ENCODE results near the gene C5orf63.
"Not testable (repeated sequence)": the region's sequence is repeated elsewhere in the genome, so short reads cannot be mapped to it uniquely, and the experiment has no call there.

C5orf63 gene

GRCh38 chr5:127030259-127031146 lies 42.8 kb downstream of the C5orf63 start, which contains the start of gene MARCHF3:
Gene MARCHF3 (minus strand): TSS chr5:127030558. CDS start chr5:126918171, 112,387 bp downstream.
- DNase-seq = peak; percentile 91

DNA sequence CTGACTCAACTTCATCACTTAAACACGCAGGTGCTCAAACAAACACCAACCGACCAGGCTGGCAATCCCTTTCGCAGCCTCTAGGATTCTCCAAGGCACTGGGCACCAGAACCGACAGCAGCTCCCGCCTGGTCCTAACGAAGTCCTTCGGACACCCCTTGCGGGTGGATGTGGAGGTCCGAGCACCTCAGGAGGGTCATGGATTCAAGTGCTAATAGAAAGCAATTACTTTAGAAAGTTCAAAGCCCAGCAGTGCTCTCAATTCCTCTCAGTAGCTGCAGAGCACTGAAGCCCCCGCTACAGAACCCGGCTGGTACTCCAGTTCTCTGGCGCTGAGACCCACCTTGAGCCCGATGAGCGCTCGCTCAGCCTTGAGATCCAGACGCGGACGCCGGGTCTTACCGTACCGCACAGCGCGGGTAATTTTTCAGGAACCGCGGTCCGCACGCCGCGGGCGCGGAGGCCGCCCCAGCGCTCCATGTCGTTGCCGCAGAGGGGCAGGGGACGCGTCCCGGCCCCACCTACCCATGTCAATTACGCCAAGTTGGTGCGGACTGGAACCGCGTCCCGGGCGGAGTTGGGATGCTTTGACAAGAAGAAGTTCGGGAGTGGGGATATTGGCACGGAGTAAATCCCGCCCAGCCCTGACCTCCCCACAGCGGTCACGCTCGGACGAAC lies 43.6 kb downstream of the C5orf63 start:
- peak; percentile 63 for DNase-seq

DNA sequence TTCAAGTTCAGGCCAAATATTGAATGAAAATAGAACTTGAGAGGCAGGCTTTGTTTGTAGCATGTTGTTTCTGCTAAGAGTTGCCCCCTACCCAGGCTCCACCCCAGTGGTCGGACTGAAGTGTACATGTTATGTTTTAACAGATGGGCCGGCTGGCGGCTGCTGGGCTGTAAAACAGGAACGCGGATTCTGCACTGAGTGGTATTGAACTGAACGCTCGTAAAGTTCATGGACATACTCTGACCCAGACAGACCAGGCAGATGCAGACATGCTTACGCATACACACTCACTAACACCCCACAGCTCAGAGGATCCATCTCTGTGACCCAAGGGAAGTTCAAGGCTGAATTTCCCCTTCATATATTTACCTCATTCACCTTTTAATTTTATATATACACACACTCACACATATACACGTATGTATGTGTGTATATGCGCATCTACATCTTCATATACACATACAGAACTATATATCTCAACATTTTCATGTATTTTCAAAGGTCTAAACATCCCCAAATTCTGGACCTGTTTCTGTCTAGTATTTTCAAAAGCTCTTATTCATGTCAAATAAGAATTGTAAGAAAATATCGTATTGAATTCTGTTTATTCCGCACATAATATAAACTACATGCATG lies 44.4 kb downstream of the C5orf63 start:
- no peak for DNase-seq

GRCh38 chr5:127027539-127027938 lies 45.8 kb downstream of the C5orf63 start:
- no peak for DNase-seq

- no peak for DNase-seq
These were observed 47.1 kb downstream of the C5orf63 start for GRCh38 chr5:127026166-127026565.

DNA sequence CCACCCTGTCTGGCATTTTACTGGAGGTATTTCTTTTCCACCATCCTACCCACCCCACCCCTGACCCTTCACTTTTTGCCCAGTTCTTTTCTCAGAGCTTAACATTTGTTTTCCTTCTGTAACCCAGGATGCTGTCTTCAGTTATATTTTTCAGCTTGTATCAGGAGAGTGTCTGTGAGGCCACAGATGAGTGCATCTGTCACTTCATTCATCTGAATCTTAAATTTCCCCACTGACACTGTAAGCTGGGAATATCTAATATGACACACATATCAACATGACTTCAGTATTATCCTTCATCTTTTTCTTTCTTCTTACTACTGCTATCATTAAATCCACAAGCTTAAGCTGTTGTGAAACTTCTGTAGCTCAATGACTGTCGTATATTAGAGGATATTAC lies 47.8 kb downstream of the C5orf63 start:
- DNase-seq = no peak

GRCh38 chr5:127024821-127025220 lies 48.5 kb downstream of the C5orf63 start:
- no peak for DNase-seq

GRCh38 chr5:127023552-127024191 lies 49.6 kb downstream of the C5orf63 start:
- not testable (repeated sequence) for DNase-seq

GRCh38 chr5:127022846-127023245 lies 50.5 kb downstream of the C5orf63 start:
- DNase-seq = no peak

- no peak for DNase-seq
These were observed 53.4 kb downstream of the C5orf63 start for GRCh38 chr5:127019928-127020327.

DNA sequence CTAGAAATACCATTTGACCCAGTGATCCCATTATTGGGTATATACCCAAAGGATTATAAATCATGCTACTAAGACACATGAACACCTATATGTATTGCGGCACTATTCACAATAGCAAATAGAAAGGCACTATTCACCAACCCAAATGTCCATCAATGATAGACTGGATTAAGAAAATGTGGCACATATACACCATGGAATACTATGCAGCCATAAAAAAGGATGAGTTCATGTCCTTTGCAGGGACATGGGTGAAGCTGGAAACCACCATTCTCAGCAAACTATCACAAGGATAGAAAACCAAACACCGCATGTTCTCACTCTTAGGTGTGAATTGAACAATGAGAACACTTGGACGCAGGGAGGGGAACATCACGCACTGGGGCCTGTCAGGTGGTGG lies 56.6 kb downstream of the C5orf63 start:
- DNase-seq = not testable (repeated sequence)

- no peak for DNase-seq
These were observed 57.6 kb downstream of the C5orf63 start for GRCh38 chr5:127015716-127016115.

DNA sequence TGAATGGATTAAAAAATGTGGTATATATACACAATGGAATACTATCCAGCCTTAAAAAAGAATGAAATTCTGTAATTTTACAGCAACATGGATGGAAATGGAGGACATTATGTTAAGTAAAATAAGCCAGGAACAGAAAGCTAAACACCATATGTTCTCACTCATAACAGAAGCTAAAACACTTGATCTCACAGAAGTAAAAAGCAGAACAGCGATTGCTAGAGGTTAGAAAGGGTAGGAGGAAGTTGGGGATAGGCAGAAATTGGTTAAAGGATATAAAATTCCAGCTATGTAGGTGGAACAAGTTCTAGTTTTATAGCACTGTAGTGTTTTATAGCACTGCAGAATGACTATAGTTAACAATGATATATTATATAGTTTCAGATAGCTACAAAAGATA lies 58.7 kb downstream of the C5orf63 start:
- no peak for DNase-seq

- DNase-seq = no peak
These were observed 59.9 kb downstream of the C5orf63 start for GRCh38 chr5:127013407-127013806.

- no peak for DNase-seq
These were observed 60.4 kb downstream of the C5orf63 start for GRCh38 chr5:127012916-127013315.

DNA sequence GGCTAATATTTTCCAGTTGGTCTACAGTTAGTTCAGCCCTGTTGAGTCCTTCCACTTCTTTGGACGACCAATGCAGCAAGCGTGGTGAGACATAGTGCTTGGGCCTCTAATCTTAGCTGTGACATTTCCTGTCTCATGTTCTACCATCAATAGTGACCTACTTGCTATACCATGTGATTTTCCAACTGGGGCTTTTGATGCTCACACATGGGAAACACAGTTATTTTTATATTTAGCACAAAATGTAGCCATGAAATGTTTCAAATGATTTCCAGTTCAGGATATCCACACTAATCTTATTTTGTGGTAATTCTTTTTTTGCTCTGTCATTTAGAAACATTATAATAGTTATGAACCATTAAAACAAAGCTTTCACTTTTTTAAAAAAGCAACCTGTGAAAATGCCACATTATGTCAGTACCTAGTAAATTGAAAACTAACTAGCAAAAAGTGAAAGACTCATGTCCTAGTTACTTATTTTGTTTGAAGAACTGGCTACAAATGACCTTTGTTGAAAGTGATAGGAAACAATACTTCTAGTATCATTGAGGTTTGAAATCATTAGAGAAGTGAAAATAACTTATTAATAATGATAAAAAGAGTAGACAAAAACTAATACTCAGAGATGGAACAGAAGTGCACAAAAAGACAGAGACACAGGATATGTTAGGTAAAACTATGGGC lies 61.2 kb downstream of the C5orf63 start:
- no peak for DNase-seq

- DNase-seq = no peak
These were observed 62.1 kb downstream of the C5orf63 start for GRCh38 chr5:127011153-127011552.

DNA sequence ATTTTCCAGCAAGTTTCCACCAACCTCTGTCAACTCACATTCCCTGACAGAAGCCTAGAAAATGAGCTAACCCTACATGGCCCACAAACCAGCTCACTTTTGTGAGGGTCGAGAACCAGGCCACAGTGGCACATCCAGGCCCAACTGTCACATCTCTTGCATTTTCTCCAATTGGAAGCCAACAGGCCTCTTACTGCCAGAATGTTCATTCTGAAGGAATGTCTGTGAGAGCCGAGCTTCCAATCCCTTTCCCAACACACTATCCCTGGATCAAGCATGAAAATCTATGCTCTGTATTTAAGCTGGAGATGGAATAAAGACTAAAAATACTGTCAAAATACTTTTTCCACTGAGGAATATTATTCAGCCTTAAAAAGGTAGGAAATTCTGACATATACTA lies 62.9 kb downstream of the C5orf63 start:
- no peak for DNase-seq

DNA sequence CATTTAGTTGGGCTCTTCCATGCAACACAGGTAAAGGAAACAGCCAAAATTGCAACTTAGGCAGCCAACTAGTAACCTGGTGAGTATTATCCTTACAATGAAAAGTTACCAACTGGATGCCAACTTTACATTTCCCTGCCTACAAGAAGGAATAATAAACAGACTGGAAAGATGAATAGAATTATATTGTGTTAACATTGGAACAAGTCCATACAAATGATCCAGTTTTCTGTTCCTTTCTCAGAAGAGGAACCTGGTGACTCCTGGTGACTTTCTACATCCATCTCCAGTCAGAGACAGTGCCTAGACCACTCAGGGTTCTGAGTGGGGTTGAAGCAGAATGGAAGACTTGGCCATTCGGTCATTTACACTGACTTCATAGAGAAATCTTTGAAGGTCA lies 63.5 kb downstream of the C5orf63 start:
- no peak for DNase-seq

DNA sequence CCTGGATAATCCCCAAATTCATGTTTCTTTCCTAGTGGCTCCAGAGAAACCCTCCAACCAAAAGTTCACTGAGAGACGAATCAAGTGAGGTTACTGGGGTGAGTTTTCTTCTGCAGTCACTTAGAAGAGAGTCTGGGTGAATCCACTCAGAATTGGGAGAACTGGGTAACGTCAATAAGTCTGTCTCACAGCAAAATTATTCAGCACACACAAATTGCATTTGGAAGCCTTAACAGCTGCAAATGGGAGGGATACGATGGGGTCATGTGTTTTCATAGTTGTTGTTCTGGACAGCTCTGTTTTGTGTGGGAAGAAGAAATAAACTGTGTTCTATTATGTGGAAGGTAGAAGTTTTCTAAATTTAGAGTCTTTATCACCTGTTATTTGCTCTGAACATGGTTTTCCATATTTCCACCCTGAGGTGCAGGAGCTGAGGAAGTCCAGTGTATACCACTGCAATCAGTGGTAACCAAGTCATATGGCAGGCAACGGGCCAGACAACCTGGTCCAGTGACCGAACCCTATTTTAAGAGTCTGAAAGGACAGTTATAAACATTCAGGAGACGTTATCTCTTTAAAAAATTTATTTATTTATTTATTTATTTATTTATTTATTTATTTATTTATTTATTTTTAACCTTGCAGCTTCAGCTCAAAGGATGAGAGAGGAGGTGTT lies 64.9 kb downstream of the C5orf63 start:
- DNase-seq = no peak

DNA sequence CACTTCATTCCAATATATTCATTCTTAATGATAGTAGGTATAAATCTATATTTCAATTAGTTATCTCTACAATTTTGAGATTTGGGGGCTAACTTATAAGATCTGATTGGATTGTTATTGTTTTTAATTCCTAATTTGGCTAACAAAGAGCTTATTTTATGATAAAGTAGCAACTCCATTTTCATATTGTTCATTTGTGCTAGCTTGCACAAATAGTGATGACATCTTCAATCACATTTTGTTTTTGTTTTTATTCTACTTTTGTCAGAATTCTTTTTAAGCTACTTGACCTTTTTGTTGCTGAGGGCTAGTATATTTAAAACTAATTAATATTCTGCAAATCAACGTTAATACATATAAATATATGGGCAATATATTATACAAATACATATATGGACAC lies 65.8 kb downstream of the C5orf63 start:
- no peak for DNase-seq

GRCh38 chr5:127006744-127007143 lies 66.6 kb downstream of the C5orf63 start:
- no peak for DNase-seq

Measured in COR-L47 (cell line).